NCI-H1436 (cell line): ENCODE results near the gene UBE2V1.
"Not testable (repeated sequence)": the region's sequence is repeated elsewhere in the genome, so short reads cannot be mapped to it uniquely, and the experiment has no call there.

Experiments
- DNase-seq: peaks from one replicate; lab custom pipeline; 2025; lab: John Stamatoyannopoulos, UW

The UBE2V1 gene

GRCh38 chr20:50115041-50115512 is 2.1 kb upstream of the UBE2V1 start:
- DNase-seq = no peak

GRCh38 chr20:50113420-50114224 is 672 bp upstream of the UBE2V1 start:
- no peak for DNase-seq

- no peak for DNase-seq
These were observed 988 bp downstream of the UBE2V1 start for GRCh38 chr20:50111829-50112495.

- DNase-seq = no peak
These were observed 1.7 kb downstream of the UBE2V1 start for GRCh38 chr20:50111120-50111828.

- no peak for DNase-seq
These were observed 2.6 kb downstream of the UBE2V1 start for GRCh38 chr20:50110141-50111047.

- no peak for DNase-seq
These were observed 4.3 kb downstream of the UBE2V1 start for GRCh38 chr20:50108556-50109235.

- DNase-seq = no peak
These were observed 5.1 kb downstream of the UBE2V1 start for GRCh38 chr20:50107796-50108331.

- DNase-seq = no peak
These were observed 5.8 kb downstream of the UBE2V1 start for GRCh38 chr20:50107086-50107660.

GRCh38 chr20:50106669-50107068 is 6.3 kb downstream of the UBE2V1 start:
- not testable (repeated sequence) for DNase-seq

- not testable (repeated sequence) for DNase-seq
These were observed 9.4 kb downstream of the UBE2V1 start for GRCh38 chr20:50103464-50104107.

- DNase-seq = not testable (repeated sequence)
These were observed 10.4 kb downstream of the UBE2V1 start for GRCh38 chr20:50102551-50102950.

- no peak for DNase-seq
These were observed 11.1 kb downstream of the UBE2V1 start for GRCh38 chr20:50101887-50102286.

GRCh38 chr20:50101281-50101680 is 11.7 kb downstream of the UBE2V1 start:
- DNase-seq = no peak

GRCh38 chr20:50100552-50100951 is 12.4 kb downstream of the UBE2V1 start:
- DNase-seq = no peak

- DNase-seq = no peak
These were observed 13.4 kb downstream of the UBE2V1 start for GRCh38 chr20:50099565-50099991.

- no peak for DNase-seq
These were observed 13.8 kb downstream of the UBE2V1 start for GRCh38 chr20:50099113-50099512.

- DNase-seq = no peak
These were observed 14.7 kb downstream of the UBE2V1 start for GRCh38 chr20:50098259-50098658.

GRCh38 chr20:50097843-50098242 is 15.1 kb downstream of the UBE2V1 start:
- DNase-seq = no peak

GRCh38 chr20:50096237-50096636 is 16.7 kb downstream of the UBE2V1 start:
- DNase-seq = no peak
